AG04449 (cell line): ENCODE measurements around the gene C11orf87.

Experiments used
- CTCF ChIA-PET: fragments of 350-600 bp; formaldehyde crosslinking; extraction: SDS; loops from one replicate; lab custom pipeline; 2021; ENCODE audit warnings: antibody characterized with exemption; lab: Yijun Ruan, JAX
- POLR2A ChIA-PET: fragments of 400-600, 350-600 bp; formaldehyde crosslinking; extraction: SDS; loops from one replicate; lab custom pipeline; 2020; ENCODE audit warnings: antibody characterized with exemption, inconsistent platforms; lab: Yijun Ruan, JAX
- DNase-seq: peaks from one replicate; pipeline ENCODE4 v3.0.0-alpha.2; 2010; ENCODE audit warnings: low read depth, low spot score
- H3K4me3 ChIP-seq: 2 replicates; pipeline ENCODE4 v1.5.1; 2011; ENCODE audit warnings: low read depth, mild to moderate bottlenecking, control low read depth, low read length
- TF ChIP-seq, protein P1 (sequence below): IDR thresholded peaks from one replicate; pipeline ENCODE4 v1.5.1; 2011; ENCODE audit warnings: mild to moderate bottlenecking, moderate library complexity, low read length, control low read depth, inconsistent platforms; ENCODE audit not compliant: insufficient read depth; ENCODE audit errors: missing control alignments

The C11orf87 gene

DNA sequence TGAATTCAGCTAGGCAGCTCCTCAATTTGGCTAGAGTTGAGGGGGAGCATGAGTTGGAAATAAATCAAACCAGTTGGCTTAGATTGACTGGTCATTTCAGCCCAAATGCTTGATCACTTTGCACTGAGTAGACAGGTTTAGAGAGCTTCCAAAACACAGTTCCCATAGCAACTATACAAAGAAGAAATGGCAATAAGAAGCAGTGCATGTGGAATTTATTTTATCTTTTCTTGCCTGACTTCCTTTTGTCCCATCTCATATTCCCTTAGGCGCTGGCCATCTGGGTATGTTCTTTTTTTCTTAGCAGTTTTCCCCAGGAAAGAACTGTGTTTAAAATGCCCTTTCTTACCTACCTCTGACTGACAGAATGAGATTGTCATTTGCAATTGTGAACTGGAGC lies 38.7 kb upstream of the C11orf87 start:
- ChIA-PET POLR2A (no interaction called here), CTCF (interaction anchor here (1.3 to 2.2 kb wide), 2 partner anchors 8 to 685 kb away, joined by 4 to 5 read pairs; no protein-coding TSS in a partner anchor)
- no peak for DNase-seq
- no peak overlapping the region for H3K4me3 ChIP-seq
- TF ChIP-seq, protein P1, sequence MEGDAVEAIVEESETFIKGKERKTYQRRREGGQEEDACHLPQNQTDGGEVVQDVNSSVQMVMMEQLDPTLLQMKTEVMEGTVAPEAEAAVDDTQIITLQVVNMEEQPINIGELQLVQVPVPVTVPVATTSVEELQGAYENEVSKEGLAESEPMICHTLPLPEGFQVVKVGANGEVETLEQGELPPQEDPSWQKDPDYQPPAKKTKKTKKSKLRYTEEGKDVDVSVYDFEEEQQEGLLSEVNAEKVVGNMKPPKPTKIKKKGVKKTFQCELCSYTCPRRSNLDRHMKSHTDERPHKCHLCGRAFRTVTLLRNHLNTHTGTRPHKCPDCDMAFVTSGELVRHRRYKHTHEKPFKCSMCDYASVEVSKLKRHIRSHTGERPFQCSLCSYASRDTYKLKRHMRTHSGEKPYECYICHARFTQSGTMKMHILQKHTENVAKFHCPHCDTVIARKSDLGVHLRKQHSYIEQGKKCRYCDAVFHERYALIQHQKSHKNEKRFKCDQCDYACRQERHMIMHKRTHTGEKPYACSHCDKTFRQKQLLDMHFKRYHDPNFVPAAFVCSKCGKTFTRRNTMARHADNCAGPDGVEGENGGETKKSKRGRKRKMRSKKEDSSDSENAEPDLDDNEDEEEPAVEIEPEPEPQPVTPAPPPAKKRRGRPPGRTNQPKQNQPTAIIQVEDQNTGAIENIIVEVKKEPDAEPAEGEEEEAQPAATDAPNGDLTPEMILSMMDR, result no peak

DNA sequence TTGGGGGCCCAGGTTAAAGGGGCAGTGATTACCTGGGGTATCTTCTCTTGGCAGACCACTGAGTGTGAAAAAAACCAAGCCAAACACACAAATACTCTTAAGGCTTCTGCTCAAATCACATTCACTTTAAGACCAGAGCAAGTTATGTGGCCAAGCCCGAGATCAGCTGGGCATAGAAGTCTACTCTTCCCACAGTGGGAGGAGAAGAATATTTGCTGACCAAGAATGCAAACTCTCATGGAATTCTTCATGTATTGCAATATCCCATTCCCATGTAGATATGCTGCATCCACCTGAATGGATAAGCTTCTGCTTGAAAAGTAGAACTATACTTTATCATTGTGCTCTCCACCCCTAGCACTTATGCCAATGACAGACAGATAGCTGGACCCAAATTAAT lies 37.1 kb upstream of the C11orf87 start:
- TF ChIP-seq, protein P1, result no peak
- ChIA-PET POLR2A (no interaction called here), CTCF (interaction anchor here (2.2 kb wide), 1 partner anchor 10 kb away, joined by 5 read pairs; no protein-coding TSS in a partner anchor)
- no peak for DNase-seq
- H3K4me3 ChIP-seq, result no peak overlapping the region

- TF ChIP-seq, protein P1, result no peak
- DNase-seq, result no peak
- CTCF ChIA-PET, result no interaction called here
- H3K4me3 ChIP-seq, result no peak overlapping the region
- POLR2A ChIA-PET, result no interaction called here
These were observed 33.0 kb upstream of the C11orf87 start for GRCh38 chr11:109388982-109389381.

DNA sequence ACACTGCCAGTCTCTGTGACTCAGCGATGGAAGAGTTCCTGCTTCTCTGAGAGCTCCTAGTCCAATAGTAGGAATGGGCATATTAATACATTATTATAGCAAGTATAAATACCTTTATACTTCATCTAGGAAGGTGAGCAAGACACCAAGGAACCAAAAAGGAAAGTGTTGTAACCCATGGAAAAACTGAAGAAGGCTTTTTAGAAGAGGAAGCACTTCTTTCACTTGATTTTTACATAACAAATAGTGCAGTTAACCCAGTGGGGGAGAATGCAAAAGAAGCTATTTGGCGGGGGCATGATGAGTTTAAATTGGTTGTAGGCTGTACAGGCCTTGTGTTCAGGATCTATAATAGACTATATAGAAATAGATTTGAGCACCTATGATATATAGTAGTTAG lies 31.2 kb upstream of the C11orf87 start:
- DNase-seq, result no peak
- CTCF ChIA-PET, result no interaction called here

GRCh38 chr11:109401545-109401944 lies 20.4 kb upstream of the C11orf87 start:
- DNase-seq, result no peak
- ChIA-PET CTCF (no interaction called here), POLR2A (no interaction called here)
- no peak overlapping the region for H3K4me3 ChIP-seq
- TF ChIP-seq, protein P1, result no peak

More for the DNA sequence above, 31.2 kb upstream of the C11orf87 start:
- TF ChIP-seq, protein P1, result no peak
- POLR2A ChIA-PET, result no interaction called here
- H3K4me3 ChIP-seq, result no peak overlapping the region

- ChIA-PET POLR2A (no interaction called here), CTCF (no interaction called here)
- H3K4me3 ChIP-seq, result no peak overlapping the region
- TF ChIP-seq, protein P1, result no peak
- DNase-seq, result peak; percentile 23
These were observed 16.3 kb upstream of the C11orf87 start for GRCh38 chr11:109405671-109406070.
